Eye (tissue), 1 donor: Measurements from ENCODE around the gene KHDRBS1.
"Not testable (repeated sequence)": the region's sequence is repeated elsewhere in the genome, so short reads cannot be mapped to it uniquely, and the experiment has no call there.

Source experiments
- DNase-seq: peaks from one replicate; pipeline ENCODE4 v3.0.0-alpha.2; 2015

Gene KHDRBS1

DNA sequence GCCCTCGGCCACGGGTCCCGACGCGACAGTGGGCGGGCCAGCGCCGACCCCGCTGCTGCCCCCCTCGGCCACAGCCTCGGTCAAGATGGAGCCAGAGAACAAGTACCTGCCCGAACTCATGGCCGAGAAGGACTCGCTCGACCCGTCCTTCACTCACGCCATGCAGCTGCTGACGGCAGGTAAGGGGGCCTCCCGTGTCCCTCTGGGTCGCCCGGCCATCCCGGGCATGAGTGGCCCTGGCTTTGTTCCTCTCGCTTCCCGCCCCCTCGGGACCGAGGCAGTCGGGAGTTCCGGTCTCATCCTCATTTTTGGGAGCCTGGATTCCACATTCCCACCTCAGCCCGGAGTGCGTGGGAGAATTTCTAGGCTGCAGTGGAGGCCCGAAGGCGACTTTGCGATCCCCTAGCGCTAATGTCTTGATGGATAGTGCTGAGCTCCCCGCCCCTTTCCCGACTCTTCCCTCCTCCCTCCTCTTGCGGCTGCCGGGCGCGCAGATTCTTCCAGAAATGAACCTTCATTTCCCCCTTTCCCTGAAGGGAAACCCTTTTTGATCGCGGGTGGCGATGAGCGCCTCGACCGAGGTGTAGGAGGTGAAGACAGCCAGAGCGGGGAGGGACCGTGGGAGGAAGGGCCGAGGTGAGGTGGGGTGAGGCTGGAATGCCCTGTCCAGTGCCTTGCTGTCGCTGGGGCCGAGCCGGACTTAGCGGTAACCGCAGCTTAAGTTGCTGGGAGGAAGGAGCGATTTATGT lies 705 bp downstream of the KHDRBS1 start:
- DNase-seq = peak; percentile 86

DNA sequence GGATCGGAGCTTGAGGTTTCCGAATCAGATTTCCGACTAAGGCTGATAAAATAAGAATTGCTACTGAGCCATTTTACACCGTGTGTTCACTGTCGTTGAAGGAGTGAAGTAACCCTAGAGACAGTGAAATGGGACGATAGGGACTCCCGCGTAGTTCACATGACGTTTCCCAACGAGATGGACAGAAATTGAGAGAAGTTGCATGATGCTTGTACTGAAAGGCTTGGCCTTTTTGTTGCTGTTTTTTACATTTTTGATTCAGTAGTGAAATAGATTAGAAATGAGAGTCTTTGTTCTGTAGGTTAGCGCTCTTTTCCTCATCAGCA lies 1.2 kb downstream of the KHDRBS1 start:
- no peak for DNase-seq

DNA sequence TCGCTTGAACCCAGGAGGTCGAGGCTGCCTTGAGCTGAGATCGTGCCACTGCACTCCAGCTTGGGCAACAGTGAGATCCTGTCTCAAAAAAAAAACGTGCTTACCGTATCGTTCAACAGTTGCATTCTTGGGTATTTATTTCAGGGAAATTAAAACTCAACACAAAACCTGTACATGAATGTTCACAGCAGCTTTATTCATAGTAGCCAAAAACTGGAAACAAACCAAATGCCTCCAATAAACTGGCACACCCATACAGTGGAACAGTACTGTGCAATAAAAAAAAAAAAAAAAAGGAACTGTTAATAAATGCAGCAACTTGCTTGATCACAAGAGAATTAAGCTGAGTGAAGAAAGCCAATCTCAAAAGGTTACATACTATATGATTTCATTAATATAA lies 6.7 kb downstream of the KHDRBS1 start:
- no peak for DNase-seq

DNA sequence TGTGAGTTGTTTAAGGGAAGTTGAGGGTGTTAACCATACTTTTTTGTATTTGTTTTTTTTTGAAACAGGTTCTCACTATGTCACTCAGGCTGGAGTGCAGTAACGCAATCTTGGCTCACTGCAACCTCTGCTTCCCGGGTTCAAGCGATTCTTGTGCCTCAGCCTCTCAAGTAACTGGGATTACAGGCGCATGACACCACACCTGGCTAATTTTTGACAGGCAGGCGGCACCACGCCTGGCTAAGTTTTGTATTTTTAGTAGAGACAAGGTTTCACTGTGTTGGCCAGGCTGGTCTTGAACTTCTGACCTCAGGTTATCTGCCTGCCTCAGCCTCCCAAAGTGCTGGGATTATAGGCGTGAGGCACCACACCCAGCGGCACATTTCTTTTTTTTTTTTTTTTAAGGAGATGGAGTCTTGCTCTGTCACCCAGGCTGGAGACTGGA lies 7.9 kb downstream of the KHDRBS1 start:
- DNase-seq = not testable (repeated sequence)

DNA sequence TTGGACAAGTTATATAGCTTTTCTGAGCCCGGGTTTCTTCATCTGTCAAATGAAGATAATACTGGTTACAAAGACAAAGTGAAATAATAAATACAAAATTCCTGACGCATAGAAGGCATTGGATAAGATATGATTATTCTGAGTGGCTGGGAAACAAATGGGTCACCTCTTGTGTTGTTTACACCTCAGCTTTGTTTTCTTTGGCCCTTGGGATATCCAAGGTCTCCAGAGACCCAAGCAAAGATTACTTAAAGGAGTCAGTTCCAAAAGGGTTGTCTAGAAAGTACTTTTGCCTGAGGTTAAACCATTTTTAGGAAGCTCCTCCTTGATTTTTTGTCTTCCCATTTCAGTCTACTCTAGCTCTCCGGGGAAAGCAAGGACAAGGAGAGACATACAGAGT lies 9.7 kb downstream of the KHDRBS1 start:
- DNase-seq = no peak

DNA sequence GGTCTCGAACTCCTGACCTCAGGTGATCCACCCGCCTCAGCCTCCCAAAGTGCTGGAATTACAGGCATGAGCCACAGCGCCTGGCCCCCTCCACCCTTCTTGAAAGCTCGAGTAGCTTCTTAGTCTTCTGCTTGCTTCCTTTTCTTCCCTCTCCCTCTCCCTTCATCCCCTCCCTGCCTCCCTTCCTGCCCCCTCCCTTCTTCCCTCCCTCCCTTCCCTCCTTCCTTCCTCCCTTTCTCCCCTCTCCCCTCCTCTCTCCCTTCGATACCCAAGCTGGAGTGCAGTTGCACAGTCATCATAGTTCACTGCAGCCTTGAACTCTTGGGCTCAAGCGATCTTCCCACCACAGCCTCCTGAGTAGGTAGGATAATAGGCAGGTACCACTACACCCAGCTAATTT lies 11.8 kb downstream of the KHDRBS1 start:
- DNase-seq = no peak

DNA sequence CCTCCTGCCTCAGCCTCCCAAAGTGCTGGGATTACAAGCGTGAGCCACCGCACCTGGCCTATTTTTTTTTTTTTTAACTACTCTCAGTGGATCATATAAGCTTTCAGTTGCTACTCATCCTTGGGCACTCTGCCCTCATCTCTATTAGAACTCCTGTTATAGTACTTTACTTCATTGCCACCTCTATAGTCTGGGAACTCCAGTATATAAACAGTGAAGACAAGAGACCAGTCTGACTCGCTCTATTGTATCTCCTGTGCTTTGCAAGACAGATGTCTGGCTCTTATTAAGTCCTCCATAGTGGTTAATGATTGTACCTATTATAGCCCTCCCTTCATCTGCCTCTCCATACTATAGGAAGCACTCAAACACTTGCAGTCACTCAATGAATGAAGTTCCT lies 15.1 kb downstream of the KHDRBS1 start:
- no peak for DNase-seq

DNA sequence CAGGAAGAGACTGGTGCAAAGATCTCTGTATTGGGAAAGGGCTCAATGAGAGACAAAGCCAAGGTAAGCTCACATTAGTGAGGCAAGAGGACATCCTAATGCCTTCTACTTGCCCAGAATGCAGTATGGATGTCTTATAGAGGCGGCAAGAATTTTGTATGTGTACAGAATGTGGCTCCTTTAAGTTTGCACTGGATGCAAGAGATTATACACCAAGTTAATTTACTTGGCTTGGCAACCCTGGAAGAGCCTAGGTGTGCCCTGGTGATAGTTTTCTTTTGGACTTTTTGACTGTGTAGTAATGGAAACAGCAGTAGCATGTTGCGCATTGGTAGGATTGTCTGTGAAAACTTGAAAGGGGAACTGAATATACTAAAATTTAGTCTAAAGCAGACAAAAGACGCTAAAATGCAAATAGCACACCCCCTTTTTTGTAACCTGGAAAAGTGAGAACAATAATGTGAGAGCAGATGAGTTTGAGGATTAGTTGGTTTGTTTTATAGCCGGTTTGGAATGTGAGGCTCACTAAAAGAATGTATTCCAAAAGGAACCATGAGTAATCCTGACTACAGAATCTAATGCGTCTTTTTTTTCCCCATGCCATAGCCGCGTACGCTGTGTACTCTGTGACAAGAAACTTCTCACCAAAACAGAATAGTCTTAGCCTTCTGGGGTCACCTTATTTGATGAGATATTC lies 18.1 kb downstream of the KHDRBS1 start:
- DNase-seq = no peak

DNA sequence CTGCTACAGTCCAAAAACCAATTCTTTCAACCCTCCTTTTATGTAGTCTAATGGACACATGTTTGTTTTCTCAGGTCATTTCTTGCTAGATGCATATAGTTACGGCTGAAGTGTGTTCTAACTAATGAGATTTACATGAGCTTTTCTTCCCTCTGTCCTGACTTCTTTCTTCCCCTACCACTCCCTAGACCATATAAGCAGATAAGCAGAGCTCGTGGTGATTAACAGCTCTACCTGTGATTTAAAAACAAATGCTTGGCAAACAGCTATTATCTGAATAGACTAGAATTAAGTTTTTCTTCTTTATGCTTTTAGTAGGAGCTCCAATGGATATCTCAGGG lies 18.6 kb downstream of the KHDRBS1 start:
- no peak for DNase-seq

DNA sequence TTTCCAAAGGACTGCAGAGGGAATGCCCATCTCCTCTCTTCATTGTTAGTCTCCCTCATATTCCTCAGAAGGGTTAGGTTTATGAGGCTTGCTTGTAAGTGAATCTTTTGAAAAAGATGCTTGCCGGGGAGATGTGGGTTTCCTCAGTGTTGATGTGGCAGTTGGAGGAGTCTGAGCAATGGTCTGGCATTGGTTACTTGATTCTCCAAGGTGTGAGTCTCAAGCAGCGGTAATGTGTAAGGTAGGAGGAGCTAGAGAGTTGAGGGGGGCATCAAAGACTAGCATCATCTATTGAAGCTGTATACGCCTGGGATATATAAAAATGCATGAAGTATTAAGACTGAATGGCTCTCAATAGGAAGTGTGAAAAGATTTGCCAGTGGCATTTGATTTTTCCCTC lies 21.5 kb downstream of the KHDRBS1 start:
- no peak for DNase-seq

DNA sequence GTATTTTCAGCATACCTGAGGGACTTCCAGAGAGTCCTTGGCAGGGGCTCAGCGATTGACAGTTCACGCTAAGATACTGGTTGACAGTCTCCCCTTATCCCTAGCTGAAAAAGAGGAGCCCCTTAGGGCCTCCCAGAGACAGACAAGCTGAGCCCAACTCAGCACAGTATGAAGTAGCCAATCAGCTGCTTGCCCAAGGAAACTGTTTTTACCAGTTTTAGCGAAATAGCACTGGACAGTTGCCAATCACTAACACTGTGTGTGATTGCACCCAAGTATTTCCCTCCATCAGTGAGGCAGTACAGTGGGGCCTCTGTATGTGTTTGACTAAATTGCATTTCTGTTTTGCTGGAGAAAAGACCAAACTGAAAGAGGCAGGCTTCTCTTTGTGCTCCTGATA lies 27.0 kb downstream of the KHDRBS1 start:
- DNase-seq = no peak

DNA sequence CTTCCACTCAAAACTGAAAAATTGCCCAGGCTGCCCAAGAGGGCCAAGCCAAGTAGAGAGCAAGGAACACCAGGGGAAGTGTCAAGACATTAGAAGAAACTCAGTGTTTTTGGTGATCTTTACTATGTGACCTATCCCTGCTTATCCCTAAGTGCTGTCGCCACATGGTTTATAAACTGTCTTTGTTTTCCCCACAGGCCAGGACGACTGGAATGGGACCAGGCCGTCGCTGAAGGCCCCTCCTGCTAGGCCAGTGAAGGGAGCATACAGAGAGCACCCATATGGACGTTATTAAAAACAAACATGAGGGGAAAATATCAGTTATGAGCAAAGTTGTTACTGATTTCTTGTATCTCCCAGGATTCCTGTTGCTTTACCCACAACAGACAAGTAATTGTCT lies 28.7 kb downstream of the KHDRBS1 start:
- no peak for DNase-seq

DNA sequence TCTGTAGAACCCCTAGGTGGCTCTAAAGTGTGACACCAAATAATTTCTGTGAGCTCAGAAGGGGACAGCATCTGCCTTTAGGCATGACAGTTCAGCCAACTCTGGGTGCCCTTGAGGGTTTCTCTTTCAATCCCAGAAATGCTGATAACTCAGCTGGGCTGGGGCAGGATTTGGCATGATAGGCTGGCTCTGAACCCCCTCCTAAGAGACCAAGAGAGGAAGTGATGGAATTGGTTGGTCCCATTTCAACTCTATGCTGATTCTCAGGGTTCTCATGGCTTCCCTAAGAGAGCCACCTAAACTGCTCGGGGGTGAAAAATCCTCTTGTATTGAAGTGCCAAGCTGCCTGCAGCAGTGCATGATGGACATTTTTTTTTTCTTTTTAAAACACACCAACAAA lies 30.6 kb downstream of the KHDRBS1 start:
- DNase-seq = no peak

DNA sequence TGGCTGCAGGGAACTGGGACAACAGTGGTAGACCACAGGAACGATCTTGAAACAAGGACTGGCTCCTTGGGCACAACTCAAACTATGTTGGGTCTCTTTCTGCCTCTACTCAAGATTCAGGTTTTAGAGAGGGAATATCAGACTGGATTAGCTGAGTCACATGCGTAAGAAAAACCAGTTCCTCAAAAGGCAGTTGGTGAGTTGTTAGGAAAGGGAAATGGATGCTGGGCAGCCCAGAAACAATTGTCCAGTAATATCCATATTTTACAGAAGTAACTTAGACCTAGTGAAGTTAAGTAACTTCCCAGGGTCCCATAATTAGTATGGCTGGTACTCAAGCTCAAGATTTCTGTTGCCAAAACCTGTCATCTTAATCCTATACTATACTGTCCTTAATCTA lies 32.1 kb downstream of the KHDRBS1 start:
- DNase-seq = no peak

DNA sequence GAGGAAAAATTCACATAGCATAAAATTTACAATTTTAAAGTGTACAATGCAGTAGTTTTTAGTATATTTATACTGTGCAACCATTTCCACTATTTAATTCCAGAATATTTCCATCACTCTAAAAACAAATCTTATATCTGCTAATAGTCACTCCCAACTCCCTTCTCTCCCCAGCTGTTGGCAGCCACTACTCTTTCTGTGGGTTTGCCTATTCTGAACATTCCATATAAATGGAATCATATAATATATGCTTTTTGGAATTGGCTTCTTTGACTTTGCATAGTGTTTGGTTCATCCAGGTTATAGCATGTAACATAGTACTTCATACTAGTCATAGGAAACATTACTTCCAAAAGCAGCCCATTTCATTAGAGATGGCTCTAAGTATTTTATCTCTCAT lies 34.0 kb downstream of the KHDRBS1 start:
- DNase-seq = no peak

DNA sequence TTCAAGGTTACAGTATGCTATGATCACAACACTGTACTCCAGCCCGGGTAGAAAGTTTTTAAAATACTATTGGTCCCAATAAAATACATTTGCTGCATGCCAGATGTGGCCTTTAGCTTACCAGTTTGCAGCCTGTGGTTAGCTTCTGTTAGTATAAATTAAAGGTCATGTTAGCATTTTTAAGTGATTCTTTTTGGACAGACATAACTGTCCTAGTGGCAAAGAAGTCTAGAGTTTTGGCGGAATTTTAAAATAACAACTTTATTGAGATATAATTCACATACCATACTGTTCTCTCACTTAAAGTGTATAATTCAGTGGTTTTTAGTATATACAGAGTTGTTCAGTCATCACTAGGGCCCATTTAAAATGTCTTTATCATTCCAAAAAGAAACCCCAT lies 34.8 kb downstream of the KHDRBS1 start:
- DNase-seq = no peak

DNA sequence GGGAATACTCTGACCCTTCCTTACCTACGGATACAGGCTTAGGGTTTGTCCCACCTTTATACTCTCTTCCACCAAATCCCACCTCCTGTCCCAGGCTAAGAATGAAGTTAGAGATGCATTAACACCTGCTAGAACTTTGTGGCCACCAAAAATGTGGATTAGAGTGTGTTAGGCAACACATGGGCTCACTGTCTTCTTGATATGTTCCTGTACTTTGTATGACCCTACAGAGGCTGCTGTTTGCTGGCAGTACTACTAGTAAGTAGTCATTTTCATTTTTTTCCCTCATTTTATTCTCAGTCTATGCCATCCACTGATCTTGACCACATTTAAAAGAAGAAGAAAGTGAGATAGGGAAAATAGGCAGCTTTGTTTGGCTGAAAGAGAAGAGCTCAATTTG lies 38.0 kb downstream of the KHDRBS1 start:
- DNase-seq = no peak

DNA sequence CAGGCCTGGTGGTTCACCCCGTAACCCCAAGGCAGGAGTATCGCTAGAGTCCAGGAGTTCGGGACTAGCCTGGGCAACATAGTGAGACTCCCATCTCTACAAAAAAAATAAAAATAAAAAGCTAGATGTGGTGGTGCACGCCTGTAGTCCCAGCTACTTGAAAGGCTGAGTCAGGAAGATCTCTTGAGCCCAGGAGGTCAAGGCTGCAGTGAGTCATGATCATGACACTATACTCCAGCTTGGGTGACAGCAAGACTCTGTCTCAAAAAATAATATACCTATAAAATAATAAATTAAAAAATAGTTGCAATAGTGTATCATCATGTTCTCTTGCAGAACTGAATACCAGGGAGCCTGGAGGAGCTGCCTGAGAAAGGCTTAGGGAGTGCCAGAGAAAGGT lies 39.2 kb downstream of the KHDRBS1 start:
- no peak for DNase-seq

DNA sequence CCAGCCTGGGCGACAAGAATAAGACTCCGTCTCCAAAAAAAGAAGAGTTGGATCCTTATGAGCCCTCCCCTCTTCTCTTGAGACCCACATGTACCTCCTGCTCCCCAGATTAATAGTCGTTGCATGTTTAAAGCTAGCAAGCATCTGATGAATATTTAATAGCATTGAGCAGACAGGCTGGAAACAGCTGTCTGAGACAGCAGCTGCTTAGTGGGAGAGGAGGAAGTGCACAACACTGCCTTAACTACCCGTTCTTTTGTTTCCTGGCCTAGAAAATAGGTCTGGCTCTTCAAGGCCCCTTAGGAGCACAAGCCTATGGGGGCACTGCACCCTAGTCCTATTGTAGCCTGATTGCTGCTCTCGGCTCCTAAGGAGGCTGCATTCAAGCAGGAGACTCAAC lies 41.7 kb downstream of the KHDRBS1 start:
- peak; percentile 80 for DNase-seq

DNA sequence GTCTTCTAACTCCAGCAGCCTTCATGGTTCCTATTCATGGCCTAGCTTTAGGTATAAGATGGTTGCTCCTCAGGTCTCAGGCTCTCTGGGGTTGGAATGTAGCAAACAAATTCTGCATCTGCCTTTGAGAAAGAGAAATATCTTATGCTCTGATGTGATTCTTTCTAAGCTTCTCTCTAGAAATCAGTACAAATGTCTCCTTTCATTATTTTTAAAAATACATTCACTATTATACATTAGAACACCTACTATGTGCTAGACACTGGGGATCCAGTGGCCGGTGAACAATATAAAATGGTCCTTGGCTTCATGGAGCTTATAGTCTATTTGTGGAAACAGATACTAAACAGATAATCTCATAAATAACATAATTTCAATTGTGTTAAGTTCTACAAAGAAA lies 42.9 kb downstream of the KHDRBS1 start:
- no peak for DNase-seq

DNA sequence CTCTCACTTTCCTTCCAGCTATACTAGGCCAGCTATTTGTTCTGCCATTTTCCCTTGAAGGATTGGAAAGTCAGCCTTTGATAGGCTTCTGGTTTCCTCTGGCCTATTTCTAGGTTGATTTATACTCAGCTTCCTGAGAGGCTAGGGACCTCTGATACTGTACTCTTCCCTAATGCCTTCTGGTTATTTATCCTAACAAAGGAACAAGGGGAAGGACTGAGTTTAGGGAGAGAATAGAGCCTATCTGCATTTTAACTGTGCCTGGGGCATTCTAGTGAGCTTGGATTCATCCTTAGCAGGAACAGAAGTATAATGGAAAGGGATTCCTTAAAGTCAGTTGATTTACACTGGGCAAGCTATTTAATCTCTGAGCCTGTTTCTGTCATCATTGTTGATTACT lies 47.2 kb downstream of the KHDRBS1 start:
- DNase-seq = no peak

DNA sequence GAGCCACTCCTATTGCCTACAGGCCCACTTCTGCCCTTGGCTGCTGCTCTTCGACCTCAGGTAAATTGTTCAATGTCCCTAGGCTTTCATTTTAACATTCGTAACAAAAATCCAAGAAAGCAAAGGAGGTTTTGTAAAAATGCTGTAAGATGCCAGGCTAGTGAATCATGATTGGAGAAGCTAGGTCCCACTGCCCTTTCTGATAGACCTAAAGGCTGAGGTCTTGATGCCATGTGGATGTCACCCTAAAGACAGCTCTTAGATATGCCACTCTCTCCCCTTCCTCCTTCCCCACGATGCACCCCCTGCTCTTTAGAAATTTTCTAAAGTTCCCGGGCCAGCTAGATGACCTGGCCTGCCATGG lies 49.2 kb downstream of the KHDRBS1 start:
- DNase-seq = no peak

DNA sequence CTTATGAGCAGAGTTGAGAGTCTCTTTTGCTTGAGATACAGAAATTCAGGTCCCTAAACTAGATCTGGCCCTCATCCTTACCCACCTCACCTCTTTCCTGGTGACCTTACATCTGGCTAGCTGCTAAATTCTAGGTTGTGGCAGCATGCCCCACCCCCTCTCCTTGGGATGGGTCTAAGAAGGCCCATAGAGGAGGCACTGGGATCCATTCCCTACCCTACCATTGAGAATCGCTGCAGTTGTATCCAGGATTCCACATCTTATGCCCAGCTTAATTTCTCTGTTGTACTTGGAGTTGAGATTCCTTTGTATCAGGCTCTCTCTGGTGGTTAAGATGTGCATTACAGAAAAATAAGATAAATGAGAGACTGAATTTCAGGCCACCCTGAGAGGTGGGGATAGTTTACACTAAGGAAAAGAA lies 49.6 kb downstream of the KHDRBS1 start:
- DNase-seq = peak; percentile 90

DNA sequence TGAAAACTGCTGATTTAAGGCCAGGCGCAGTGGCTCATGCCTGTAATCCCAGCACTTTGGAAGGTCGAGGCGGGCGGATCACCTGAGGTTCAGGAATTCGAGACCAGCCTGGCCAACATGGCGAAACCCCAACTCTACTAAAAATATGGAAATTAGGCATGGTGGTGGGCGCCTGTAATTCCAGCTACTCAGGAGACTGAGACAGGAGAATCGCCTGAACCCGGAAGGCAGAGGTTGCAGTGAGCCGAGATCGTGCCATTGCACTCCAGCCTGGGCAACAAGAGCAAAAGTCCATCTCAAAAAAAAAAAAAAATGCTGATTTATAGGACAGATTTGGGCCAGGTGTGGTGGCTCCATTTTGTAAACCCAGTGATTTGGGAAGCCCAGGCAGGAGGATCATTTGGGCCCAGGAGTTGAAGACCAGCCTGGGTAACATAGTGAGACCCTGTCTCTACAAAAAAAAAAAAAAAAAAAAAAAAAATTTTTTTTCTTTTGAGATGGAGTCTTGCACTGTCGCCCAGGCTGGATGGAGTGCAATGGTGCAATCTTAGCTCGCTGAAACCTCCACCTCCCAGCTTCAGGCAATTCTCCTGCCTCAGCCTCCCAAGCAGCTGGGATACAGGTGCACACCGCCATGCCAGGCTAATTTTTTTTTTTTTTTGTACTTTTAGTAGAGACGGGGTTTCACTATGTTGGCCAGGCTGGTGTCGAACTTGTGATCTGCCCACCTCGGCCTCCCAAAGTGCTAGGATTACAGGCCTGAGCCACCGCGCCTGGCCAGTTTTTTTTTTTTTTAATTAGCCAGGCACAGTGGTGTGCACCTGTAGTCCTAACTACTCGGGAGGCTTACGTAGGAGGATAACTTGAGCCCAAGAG lies 52.2 kb downstream of the KHDRBS1 start:
- not testable (repeated sequence) for DNase-seq
